Smooth muscle cell (in vitro differentiated cells): ENCODE data around the gene LDLRAD4. TPM values are rescaled to one million over a fixed set of nuclear protein-coding genes. Genes with fewer than 3 reads are reported as not detected.

Source experiments
- DNase-seq: peaks from one replicate; lab custom pipeline; 2025; ENCODE audit not compliant: unreplicated experiment; lab: John Stamatoyannopoulos, UW
- H2AFZ ChIP-seq: fragments of 200-600 bp; sonication (generic); 2 replicates; pipeline ENCODE4 v1.6.0; 2016; ENCODE audit warnings: antibody characterized with exemption, low read depth, mild to moderate bottlenecking
- H3F3A ChIP-seq: fragments of 200-600 bp; sonication (generic); 2 replicates; pipeline ENCODE4 v1.6.0; 2017; ENCODE audit warnings: antibody characterized with exemption, low read depth
- H3K27ac ChIP-seq: fragments of 200-600 bp; sonication (generic); 2 replicates; pipeline ENCODE4 v1.5.1; 2016; ENCODE audit warnings: low read depth, mild to moderate bottlenecking
- H3K27me3 ChIP-seq: fragments of 200-600 bp; sonication (generic); 2 replicates; pipeline ENCODE4 v1.6.1; 2016; ENCODE audit warnings: low read depth, mild to moderate bottlenecking
- H3K36me3 ChIP-seq: fragments of 200-600 bp; sonication (generic); 2 replicates; pipeline ENCODE4 v1.5.1; 2016; ENCODE audit warnings: low read depth
- H3K4me1 ChIP-seq: fragments of 200-600 bp; sonication (generic); 2 replicates; pipeline ENCODE4 v1.5.1; 2016; ENCODE audit warnings: low read depth
- H3K4me2 ChIP-seq: fragments of 200-600 bp; sonication (generic); 2 replicates; pipeline ENCODE4 v1.6.0; 2016; ENCODE audit warnings: mild to moderate bottlenecking
- H3K4me3 ChIP-seq: fragments of 200-600 bp; sonication (generic); 2 replicates; pipeline ENCODE4 v1.5.1; 2016; ENCODE audit warnings: mild to moderate bottlenecking
- H3K79me2 ChIP-seq: fragments of 200-600 bp; sonication (generic); 2 replicates; pipeline ENCODE4 v1.6.0; 2016; ENCODE audit warnings: low read depth, mild to moderate bottlenecking
- H3K9ac ChIP-seq: fragments of 200-600 bp; sonication (generic); 2 replicates; pipeline ENCODE4 v1.6.0; 2016; ENCODE audit warnings: low read depth
- H3K9me3 ChIP-seq: fragments of 200-600 bp; sonication (generic); replicated peaks from 2 replicates; pipeline ENCODE4 v1.5.1; 2016; ENCODE audit warnings: low read depth
- H4K20me1 ChIP-seq: fragments of 200-600 bp; sonication (generic); 2 replicates; pipeline ENCODE4 v1.6.0; 2016; ENCODE audit warnings: low read depth
- CTCF ChIP-seq: fragments of 200-600 bp; sonication (generic); IDR thresholded peaks from 2 replicates; pipeline ENCODE4 v1.5.1; 2017; ENCODE audit warnings: borderline replicate concordance, mild to moderate bottlenecking, antibody characterized with exemption; ENCODE audit not compliant: insufficient read depth, poor library complexity, severe bottlenecking
- WGBS: methylation state at CpG from one replicate; pipeline ENCODE4 v1.1.7; 2016; ENCODE audit warnings: low lambda C conversion rate; 5-methylcytosine and 5-hydroxymethylcytosine counted together
- polyA plus RNA-seq: library from polyadenylated mRNA; unstranded; fragments of >200 nt; fragmentation: Nextera tagmentation; extraction: Ambion mirVana; gene quantifications from 2 replicates; pipeline ENCODE4 v1.2.1, GENCODE V29; 2016
- total RNA-seq: library from RNA; depleted of rRNA; stranded (reverse); fragments of >200 nt; gene quantifications from 2 replicates; pipeline ENCODE4 v1.2.3, GENCODE V29; 2014

Gene LDLRAD4
- total and polyA plus RNA-seq, 2 experiments from 2014 or later, result 36.2 to 48.3 TPM

- H3K4me1 ChIP-seq, result no peaks in the 10 kb centered on the region
- DNase-seq, result no peak
- WGBS, result 82% methylated on average over 6 of the region's 6 CpGs
- no peak overlapping the region for H3K4me3 ChIP-seq
- H3K27ac ChIP-seq, result peak overlapping the region; percentile 76
- H3K27me3 ChIP-seq, result no peaks in the 10 kb centered on the region
- H3K9me3 ChIP-seq, result no peaks in the 10 kb centered on the region
- H2AFZ ChIP-seq, result no peak overlapping the region
- peaks cover 13% of the 10 kb centered on the region for H3K79me2 ChIP-seq
- H3K9ac ChIP-seq, result no peak overlapping the region
- H3K4me2 ChIP-seq, result peak overlapping the region; percentile 73
- H3K36me3 ChIP-seq, result no peaks in the 10 kb centered on the region
- no peak for TF ChIP-seq CTCF
- H4K20me1 ChIP-seq, result peaks cover 60% of the 10 kb centered on the region
- H3F3A ChIP-seq, result peaks cover 12% of the 10 kb centered on the region
Measured at GRCh38 chr18:13576598-13576997, 358.0 kb downstream of the LDLRAD4 start.

GRCh38 chr18:13577091-13577697 lies 358.6 kb downstream of the LDLRAD4 start:
- Histone ChIP-seq H4K20me1 (peaks cover 64% of the 10 kb centered on the region), H3K36me3 (no peaks in the 10 kb centered on the region), H3K79me2 (peaks cover 13% of the 10 kb centered on the region), H3K4me1 (no peaks in the 10 kb centered on the region), H3K9me3 (no peaks in the 10 kb centered on the region), H3K4me2 (peak overlapping the region; percentile 73), H3K27ac (peak overlapping the region; percentile 76), H3K27me3 (no peaks in the 10 kb centered on the region), H3F3A (peaks cover 10% of the 10 kb centered on the region), H3K4me3 (no peak overlapping the region), H2AFZ (no peak overlapping the region), H3K9ac (no peak overlapping the region)
- no peak for TF ChIP-seq CTCF
- no peak for DNase-seq
- 44% methylated on average over 10 of the region's 10 CpGs for WGBS

- Histone ChIP-seq H4K20me1 (peaks cover 64% of the 10 kb centered on the region), H3K9me3 (no peaks in the 10 kb centered on the region), H3K4me1 (no peaks in the 10 kb centered on the region), H3K79me2 (peaks cover 13% of the 10 kb centered on the region), H3K27ac (peak overlapping the region; percentile 76), H3K4me3 (no peak overlapping the region), H3K4me2 (peak overlapping the region; percentile 73), H3K27me3 (no peaks in the 10 kb centered on the region), H3K9ac (no peak overlapping the region), H3K36me3 (no peaks in the 10 kb centered on the region), H2AFZ (no peak overlapping the region), H3F3A (peaks cover 8% of the 10 kb centered on the region)
- no peak for DNase-seq
- WGBS, result 81% methylated on average over 3 of the region's 3 CpGs
- no peak for TF ChIP-seq CTCF
Measured at GRCh38 chr18:13577781-13578180, 359.2 kb downstream of the LDLRAD4 start.

- Histone ChIP-seq H4K20me1 (peaks cover 64% of the 10 kb centered on the region), H2AFZ (no peak overlapping the region), H3K4me1 (no peaks in the 10 kb centered on the region), H3K9me3 (no peaks in the 10 kb centered on the region), H3K9ac (no peak overlapping the region), H3K4me3 (no peak overlapping the region), H3K4me2 (no peak overlapping the region), H3K27ac (no peak overlapping the region), H3K79me2 (peaks cover 13% of the 10 kb centered on the region), H3F3A (peaks cover 8% of the 10 kb centered on the region), H3K36me3 (no peaks in the 10 kb centered on the region), H3K27me3 (no peaks in the 10 kb centered on the region)
- no peak for TF ChIP-seq CTCF
- WGBS, result 96% methylated on average over 6 of the region's 6 CpGs
- no peak for DNase-seq
Measured at GRCh38 chr18:13578400-13578799, 359.8 kb downstream of the LDLRAD4 start.
